Osteocyte (in vitro differentiated cells): Measurements from ENCODE around the gene BBS4. TPM values are rescaled to one million over a fixed set of nuclear protein-coding genes. Genes with fewer than 3 reads are reported as not detected.

Experiments
- DNase-seq: peaks from one replicate; pipeline ENCODE4 v3.0.0; 2021; ENCODE audit warnings: mixed read lengths; ENCODE audit not compliant: unreplicated experiment; ENCODE audit errors: extremely low spot score
- H3K27ac Mint-ChIP-seq: one replicate; pipeline ENCODE4 v1.8.0; 2021; ENCODE audit warnings: mild to moderate bottlenecking, mixed read lengths; ENCODE audit not compliant: unreplicated experiment
- H3K27me3 Mint-ChIP-seq: one replicate; pipeline ENCODE4 v1.8.0; 2021; ENCODE audit warnings: mixed read lengths; ENCODE audit not compliant: unreplicated experiment
- H3K36me3 Mint-ChIP-seq: one replicate; pipeline ENCODE4 v1.8.0; 2021; ENCODE audit warnings: mixed read lengths; ENCODE audit not compliant: unreplicated experiment
- H3K4me1 Mint-ChIP-seq: one replicate; pipeline ENCODE4 v1.8.0; 2021; ENCODE audit warnings: mixed read lengths; ENCODE audit not compliant: unreplicated experiment
- H3K4me3 Mint-ChIP-seq: one replicate; pipeline ENCODE4 v1.8.0; 2021; ENCODE audit warnings: mild to moderate bottlenecking, moderate library complexity, mixed read lengths; ENCODE audit not compliant: unreplicated experiment
- H3K9me3 Mint-ChIP-seq: one replicate; pipeline ENCODE4 v1.8.0; 2021; ENCODE audit warnings: mixed read lengths; ENCODE audit not compliant: unreplicated experiment
- total RNA-seq: library from RNA; stranded (reverse); gene quantifications from 2 replicates; pipeline ENCODE4 v1.2.1, GENCODE V29; 2021
- TF ChIP-seq, protein P1 (sequence below): fragments of 200-600 bp; sonication (generic); IDR thresholded peaks from 2 replicates; pipeline ENCODE4 v1.5.0; 2021; ENCODE audit warnings: antibody characterized with exemption, mild to moderate bottlenecking, moderate library complexity

Gene BBS4
- total RNA-seq, 1 donor from 2014 or later = 24.7 TPM

DNA sequence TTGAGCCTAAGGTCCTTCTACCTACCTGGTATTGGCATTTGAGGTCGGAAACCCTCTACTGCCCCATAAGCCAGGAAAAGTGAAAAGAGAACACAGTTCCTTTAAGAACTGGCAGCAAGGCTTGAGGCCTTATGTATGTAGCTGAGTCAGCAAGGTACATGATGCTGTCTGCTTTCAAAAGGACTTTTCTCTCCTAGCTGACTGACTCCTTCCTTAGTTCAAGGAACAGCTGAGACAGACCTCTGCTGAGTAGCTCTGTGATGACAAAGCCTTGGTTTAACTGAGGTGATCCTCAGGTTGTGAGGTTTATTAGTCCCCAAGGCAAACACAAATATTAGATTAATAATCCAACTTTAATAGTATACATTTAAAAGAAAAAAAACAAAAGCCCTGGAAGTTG, 51.7 kb downstream of the BBS4 start:
- peaks cover 65% of the 10 kb centered on the region for H3K36me3 Mint-ChIP-seq

GRCh38 chr15:72740219-72740618, 54.2 kb downstream of the BBS4 start:
- Mint-ChIP-seq H3K9me3 (peaks cover 7% of the 10 kb centered on the region), H3K4me1 (no peaks in the 10 kb centered on the region), H3K4me3 (no peak overlapping the region), H3K36me3 (peaks cover 54% of the 10 kb centered on the region), H3K27ac (no peak overlapping the region), H3K27me3 (no peaks in the 10 kb centered on the region)
- TF ChIP-seq, protein P1, sequence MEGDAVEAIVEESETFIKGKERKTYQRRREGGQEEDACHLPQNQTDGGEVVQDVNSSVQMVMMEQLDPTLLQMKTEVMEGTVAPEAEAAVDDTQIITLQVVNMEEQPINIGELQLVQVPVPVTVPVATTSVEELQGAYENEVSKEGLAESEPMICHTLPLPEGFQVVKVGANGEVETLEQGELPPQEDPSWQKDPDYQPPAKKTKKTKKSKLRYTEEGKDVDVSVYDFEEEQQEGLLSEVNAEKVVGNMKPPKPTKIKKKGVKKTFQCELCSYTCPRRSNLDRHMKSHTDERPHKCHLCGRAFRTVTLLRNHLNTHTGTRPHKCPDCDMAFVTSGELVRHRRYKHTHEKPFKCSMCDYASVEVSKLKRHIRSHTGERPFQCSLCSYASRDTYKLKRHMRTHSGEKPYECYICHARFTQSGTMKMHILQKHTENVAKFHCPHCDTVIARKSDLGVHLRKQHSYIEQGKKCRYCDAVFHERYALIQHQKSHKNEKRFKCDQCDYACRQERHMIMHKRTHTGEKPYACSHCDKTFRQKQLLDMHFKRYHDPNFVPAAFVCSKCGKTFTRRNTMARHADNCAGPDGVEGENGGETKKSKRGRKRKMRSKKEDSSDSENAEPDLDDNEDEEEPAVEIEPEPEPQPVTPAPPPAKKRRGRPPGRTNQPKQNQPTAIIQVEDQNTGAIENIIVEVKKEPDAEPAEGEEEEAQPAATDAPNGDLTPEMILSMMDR = no peak
- DNase-seq = no peak

More for the DNA sequence above, 51.7 kb downstream of the BBS4 start:
- no peak overlapping the region for H3K27ac Mint-ChIP-seq
- no peak overlapping the region for H3K4me3 Mint-ChIP-seq
- no peak for DNase-seq
- H3K4me1 Mint-ChIP-seq = no peaks in the 10 kb centered on the region
- TF ChIP-seq, protein P1 = no peak
- no peaks in the 10 kb centered on the region for H3K27me3 Mint-ChIP-seq
- H3K9me3 Mint-ChIP-seq = peaks cover 7% of the 10 kb centered on the region

DNA sequence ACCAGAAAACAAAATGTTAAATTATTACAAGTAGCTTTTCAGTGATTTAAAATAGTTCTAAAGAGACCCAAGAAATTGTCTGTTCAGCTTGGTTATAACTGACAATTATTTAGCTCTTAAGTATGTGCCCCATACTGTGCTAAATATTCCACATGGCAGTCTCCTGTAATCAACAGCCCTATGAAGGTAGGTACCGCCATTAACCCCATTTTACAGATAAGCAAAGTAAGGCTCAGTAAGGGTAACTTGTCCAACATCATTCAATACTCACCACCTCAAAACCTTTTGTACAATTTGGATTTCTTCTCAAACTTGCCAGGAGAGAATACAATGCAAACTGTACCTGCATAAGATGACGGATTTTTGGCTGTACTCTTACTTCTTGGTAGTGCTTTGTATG, 63.7 kb downstream of the BBS4 start:
- Mint-ChIP-seq H3K4me1 (no peaks in the 10 kb centered on the region), H3K36me3 (peaks cover 34% of the 10 kb centered on the region), H3K27ac (no peak overlapping the region), H3K9me3 (peaks cover 8% of the 10 kb centered on the region), H3K27me3 (no peaks in the 10 kb centered on the region), H3K4me3 (no peak overlapping the region)
- no peak for DNase-seq
- TF ChIP-seq, protein P1 = no peak

GRCh38 chr15:72751751-72752455, 65.9 kb downstream of the BBS4 start:
- Mint-ChIP-seq H3K27me3 (no peaks in the 10 kb centered on the region), H3K4me1 (no peaks in the 10 kb centered on the region), H3K9me3 (peaks cover 5% of the 10 kb centered on the region), H3K4me3 (no peak overlapping the region), H3K27ac (no peak overlapping the region), H3K36me3 (peaks cover 47% of the 10 kb centered on the region)
- TF ChIP-seq, protein P1 = no peak
- no peak for DNase-seq

- Mint-ChIP-seq H3K9me3 (no peaks in the 10 kb centered on the region), H3K27ac (no peak overlapping the region), H3K4me1 (peaks cover 8% of the 10 kb centered on the region), H3K36me3 (peaks cover 53% of the 10 kb centered on the region), H3K27me3 (no peaks in the 10 kb centered on the region), H3K4me3 (no peak overlapping the region)
- DNase-seq = no peak
- TF ChIP-seq, protein P1 = no peak
Measured at GRCh38 chr15:72754096-72754495, 68.1 kb downstream of the BBS4 start.
